GM12878 (cell line): ENCODE measurements around the gene NXPH2. TPM values are rescaled to one million over a fixed set of nuclear protein-coding genes. Genes with fewer than 3 reads are reported as not detected.
A peak's percentile ranks its signal among the peaks of the same experiment; 100 is the strongest.

Source experiments
- ATAC-seq: fragments of 200-7000 bp; cut with Tn5 transposase; 3 replicates; pipeline ENCODE4 v1.9.1; 2020; ENCODE audit warnings: mild to moderate bottlenecking, moderate library complexity
- BruUV-seq: library from RNA; stranded (reverse); fragments of 400-500 nt; replicated peaks from 2 replicates; lab custom pipeline; 2021; lab: Mats Ljungman, UMichigan
- CTCF ChIA-PET: fragments of 300-600 bp; sonication (Branson Sonifier 250); formaldehyde crosslinking; extraction: SDS; loops from one replicate; lab custom pipeline; 2021; ENCODE audit warnings: inconsistent platforms; lab: Yijun Ruan, JAX
- POLR2A ChIA-PET: fragments of 350-600 bp; formaldehyde crosslinking; extraction: SDS; loops from one replicate; lab custom pipeline; 2021; ENCODE audit warnings: inconsistent platforms; lab: Charles Lee
- RAD21 ChIA-PET: fragments of 300-600 bp; sonication (Branson Sonifier 250); formaldehyde crosslinking; loops from one replicate; lab custom pipeline; 2023; ENCODE audit warnings: antibody characterized with exemption; ENCODE audit not compliant: unreplicated experiment; lab: Charles Lee
- SMC1A ChIA-PET: fragments of 300-600 bp; sonication (Branson Sonifier 250); formaldehyde crosslinking; loops from one replicate; lab custom pipeline; 2023; ENCODE audit not compliant: unreplicated experiment, uncharacterized antibody; lab: Charles Lee
- DNase-seq: peaks from one replicate; pipeline ENCODE4 v3.0.0-alpha.2; 2011; ENCODE audit warnings: low read depth, low spot score
- FAIRE-seq: peaks from 3 replicates; lab custom pipeline; 2011; peaks lifted over from hg19 to GRCh38; lab: Jason Lieb, UNC
- H2AFZ ChIP-seq: 2 replicates; pipeline ENCODE4 v1.6.0; 2011; ENCODE audit warnings: low read depth, low read length, control low read depth; ENCODE audit not compliant: control insufficient read depth
- H3K27ac ChIP-seq: 2 replicates; pipeline ENCODE4 v1.5.1; 2011; ENCODE audit warnings: control low read depth; ENCODE audit not compliant: control insufficient read depth, insufficient read depth
- H3K27me3 ChIP-seq, 2 experiments: replicated peaks in 1 of 2; 2 replicates each; pipeline versions ENCODE4 v1.6.0 to v1.6.1; 2011; ENCODE audit warnings: low read length in 1 of 2; ENCODE audit not compliant: control insufficient read depth in 2 of 2, insufficient read depth in 2 of 2
- H3K36me3 ChIP-seq, 2 experiments: 2 replicates each; pipeline ENCODE4 v1.5.1; 2011; ENCODE audit warnings: low read length in 1 of 2; ENCODE audit not compliant: control insufficient read depth in 2 of 2, insufficient read depth in 2 of 2
- H3K4me1 ChIP-seq: 2 replicates; pipeline ENCODE4 v1.6.1; 2011; ENCODE audit warnings: mild to moderate bottlenecking, low read length, moderate library complexity, mixed read lengths; ENCODE audit not compliant: control insufficient read depth, insufficient read depth
- H3K4me2 ChIP-seq: 2 replicates; pipeline ENCODE4 v1.6.0; 2011; ENCODE audit warnings: control low read depth; ENCODE audit not compliant: control insufficient read depth, insufficient read depth
- H3K4me3 ChIP-seq: fragments of 200-600 bp; sonication (generic); 2 replicates; pipeline ENCODE4 v1.5.1; 2016
- H3K79me2 ChIP-seq: 2 replicates; pipeline ENCODE4 v1.6.0; 2011; ENCODE audit warnings: low read length; ENCODE audit not compliant: control insufficient read depth, insufficient read depth
- H3K9ac ChIP-seq: 2 replicates; pipeline ENCODE4 v1.8.0; 2011; ENCODE audit warnings: low read length, control low read depth, mixed read lengths; ENCODE audit not compliant: control insufficient read depth, insufficient read depth
- H3K9me3 ChIP-seq: replicated peaks from 3 replicates; pipeline ENCODE4 v1.5.1; 2011; ENCODE audit warnings: mild to moderate bottlenecking, low read length; ENCODE audit not compliant: control insufficient read depth, insufficient read depth
- H4K20me1 ChIP-seq: 2 replicates; pipeline ENCODE4 v1.6.0; 2011; ENCODE audit not compliant: control insufficient read depth, insufficient read depth
- DPF2 ChIP-seq: fragments of 450-650 bp; IDR thresholded peaks from 2 replicates; pipeline ENCODE4 v1.6.1; 2017; ENCODE audit warnings: mild to moderate bottlenecking
- IRF3 ChIP-seq: fragments of 450-650 bp; IDR thresholded peaks from 2 replicates; pipeline ENCODE4 v1.6.1; 2014; ENCODE audit warnings: mild to moderate bottlenecking
- JUNB ChIP-seq: IDR thresholded peaks from 2 replicates; pipeline ENCODE4 v1.6.1; 2016; ENCODE audit warnings: antibody characterized with exemption, mild to moderate bottlenecking
- TCF7 ChIP-seq: IDR thresholded peaks from 2 replicates; pipeline ENCODE4 v1.6.1; 2014; ENCODE audit warnings: antibody characterized with exemption, borderline replicate concordance
- ZNF384 ChIP-seq: IDR thresholded peaks from 2 replicates; pipeline ENCODE4 v1.6.1; 2012; ENCODE audit warnings: low read depth, mild to moderate bottlenecking, low read length, improper control_type of control experiment, borderline replicate concordance
- in situ Hi-C: fragments of 300-500 bp; cut with MboI; formaldehyde crosslinking; loops from 9 replicates; pipeline ENCODE4 v1.14.3; 2018; ENCODE audit warnings: mixed read lengths
- intact Hi-C: fragments of 100-400 bp; cut with micrococcal nuclease; formaldehyde crosslinking; loops from one replicate; pipeline ENCODE4 v1.14.2; 2022; ENCODE audit not compliant: unreplicated experiment
- polyA plus RNA-seq, 11 experiments: library from polyadenylated mRNA; depleted of rRNA in 4 of 11; unstranded in 6 of 11; stranded (reverse) in 5 of 11; fragments of >200 nt; fragmentation: Nextera tagmentation in 4 of 11; fragmentation: Illumina TruSeq in 1 of 11; extraction: Ambion mirVana in 4 of 11; extraction: Trizol in 1 of 11; gene quantifications; 1 replicate in 1 of 11; 2 replicates in 10 of 11; pipeline versions ENCODE4 v1.2.1 to v1.2.3, GENCODE V29; 2011 to 2016; ENCODE audit warnings: inconsistent platforms in 2 of 11, missing spikeins in 2 of 11, low read depth in 1 of 11
- total RNA-seq, 4 experiments: library from RNA; depleted of rRNA in 3 of 4; stranded (reverse); fragments of >200 nt in 3 of 4; fragmentation: Illumina TruSeq in 1 of 4; extraction: Trizol in 1 of 4; gene quantifications; 2 replicates each; pipeline versions ENCODE4 v1.2.1 to v1.2.3, GENCODE V29; 2013 to 2021

NXPH2 gene
- total and polyA plus RNA-seq, 10 of the 15 experiments (the other 5 are each of a cell fraction or from before 2014, with no cell fraction given): not detected

- TF ChIP-seq IRF3: no peak
Measured at GRCh38 chr2:138720035-138720838, 60.0 kb downstream of the NXPH2 start (continued).

DNA sequence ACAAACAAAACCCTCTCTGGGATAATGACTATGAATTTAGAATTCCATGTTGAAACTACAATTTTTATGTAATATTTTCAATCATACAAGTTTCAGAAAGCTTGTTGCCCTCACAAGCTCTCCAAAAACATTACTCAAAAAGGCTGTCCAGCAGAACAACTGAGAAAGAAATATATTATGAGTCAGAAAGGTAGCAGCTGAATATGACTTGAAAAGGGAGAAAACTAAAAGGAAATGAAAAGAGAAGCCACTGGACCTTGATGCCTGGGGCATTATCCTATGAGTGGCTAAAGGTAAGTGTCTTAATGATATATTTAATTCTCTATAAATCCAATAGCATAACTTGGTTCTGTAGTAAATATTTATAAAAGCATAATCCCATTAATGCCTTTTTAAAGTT is 61.8 kb downstream of the NXPH2 start:
- Histone ChIP-seq H3K27ac (no peak overlapping the region), H3K4me2 (no peak overlapping the region), H3K9ac (no peak overlapping the region), H3K27me3 (no peaks in the 10 kb centered on the region; a peak in 2 of 4 replicates), H3K79me2 (no peaks in the 10 kb centered on the region), H4K20me1 (no peaks in the 10 kb centered on the region), H3K4me1 (no peaks in the 10 kb centered on the region), H3K4me3 (no peak overlapping the region), H3K36me3 (no peaks in the 10 kb centered on the region), H3K9me3 (no peaks in the 10 kb centered on the region), H2AFZ (no peak overlapping the region)
- BruUV-seq: no TSS peak
- ATAC-seq: peak; percentile 40
- no peak for DNase-seq
- ChIA-PET RAD21 (interaction anchor here (2.4 kb wide), 1 partner anchor 807 kb away, joined by 12 read pairs; no protein-coding TSS in a partner anchor), SMC1A (interaction anchor here (0.9 to 1.7 kb wide), 5 partner anchors 10 to 808 kb away, joined by 3 to 7 read pairs (median 4); no protein-coding TSS in a partner anchor), POLR2A (no interaction called here), CTCF (interaction anchor here (1.3 to 5.3 kb wide), 5 partner anchors 10 to 806 kb away, joined by 3 to 27 read pairs (median 5); no protein-coding TSS in a partner anchor)
- TF ChIP-seq JUNB (0 out of 2 replicates have a peak, but pooled peaks have one; percentile 9), DPF2 (no peak), TCF7 (no peak), ZNF384 (no peak)
- in situ Hi-C loops: no loop called here
- no peak for FAIRE-seq
- intact Hi-C loops: loop anchor here (10.0 kb wide), 1 partner anchor 214 kb away; the partner anchor contains the start of gene SPOPL
